Measurements from ENCODE around the gene IRF2BP1.
A peak's percentile ranks its signal among the peaks of the same experiment; 100 is the strongest.

The IRF2BP1 gene

DNA sequence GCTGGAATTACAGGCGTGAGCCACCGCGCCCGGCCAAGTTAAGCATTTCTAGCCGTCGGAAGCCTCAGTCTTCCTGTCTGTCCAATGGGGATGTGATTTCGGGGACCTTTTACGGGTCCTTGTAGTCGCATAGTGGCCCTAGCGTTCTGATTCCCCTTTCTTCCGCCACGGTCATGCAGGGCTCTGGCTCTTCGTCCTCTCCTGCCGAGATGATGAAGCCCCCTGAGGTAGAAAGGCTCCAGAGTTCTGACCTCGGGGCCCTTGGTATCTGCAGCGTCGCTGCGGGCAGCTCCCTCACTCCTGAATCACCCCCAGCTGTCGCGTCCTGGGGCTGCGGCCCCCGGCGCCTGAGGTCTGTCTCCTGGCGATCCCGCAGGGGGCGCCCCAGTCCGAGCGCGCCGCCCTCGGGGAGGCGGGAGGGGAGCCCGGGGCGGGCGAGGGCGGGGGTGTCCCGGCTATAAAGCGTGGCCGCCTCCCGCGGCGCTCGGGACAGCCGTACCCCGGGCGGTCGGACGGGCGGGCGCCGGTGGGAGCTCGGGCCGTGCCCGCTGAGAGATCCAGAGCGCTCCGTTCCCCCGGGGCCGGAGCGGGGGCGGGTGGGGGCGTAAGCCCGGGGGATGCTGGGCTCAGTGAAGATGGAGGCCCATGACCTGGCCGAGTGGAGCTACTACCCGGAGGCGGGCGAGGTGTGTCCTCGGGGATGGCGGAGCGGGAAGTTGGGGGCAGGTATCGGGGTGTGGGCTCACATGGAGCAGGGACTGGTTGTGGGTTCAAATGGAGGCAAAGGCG is 21.9 kb downstream of the IRF2BP1 start, which contains the start of gene FOXA3 (continued):
- TF ChIP-seq PATZ1 (tag by site-specific recombination; IDR thresholded peaks at IDR 0.05) (peak; percentile 64), ZNF701 (tag by site-specific recombination; IDR thresholded peaks at IDR 0.05) (no peak), ZNF341 (tag by site-specific recombination; IDR thresholded peaks at IDR 0.05; ENCODE audit: low read depth) (no peak), ZNF792 (tag by site-specific recombination; IDR thresholded peaks at IDR 0.05) (no peak), PRDM10 (tag by site-specific recombination; IDR thresholded peaks at IDR 0.05) (no peak), ZNF184 (tag by site-specific recombination; IDR thresholded peaks at IDR 0.05) (no peak), ZSCAN5A (tag by site-specific recombination; IDR thresholded peaks at IDR 0.05) (no peak), MYNN (tag by site-specific recombination; IDR thresholded peaks at IDR 0.05; ENCODE audit: borderline replicate concordance) (no peak), ZIC2 (tag by site-specific recombination; IDR thresholded peaks at IDR 0.05) (peak; percentile 89), HOXC10 (CRISPR knock-in tag; IDR thresholded peaks at IDR 0.05) (no peak), ZNF10 (tag by site-specific recombination; IDR thresholded peaks at IDR 0.05) (no peak), ZNF175 (tag by site-specific recombination; IDR thresholded peaks at IDR 0.05) (no peak), ZBTB1 (tag by site-specific recombination; IDR thresholded peaks at IDR 0.05) (no peak), ZNF785 (tag by site-specific recombination; IDR thresholded peaks at IDR 0.05) (no peak), ZNF473 (tag by site-specific recombination; IDR thresholded peaks at IDR 0.05) (no peak), ZNF843 (tag by site-specific recombination; IDR thresholded peaks at IDR 0.05) (no peak), ZNF548 (tag by site-specific recombination; IDR thresholded peaks at IDR 0.05) (no peak), ZNF571 (tag by site-specific recombination; IDR thresholded peaks at IDR 0.05) (no peak), ZNF335 (tag by site-specific recombination; conservative IDR thresholded peaks at IDR 0.05) (peak; percentile 74), MZF1 (tag by site-specific recombination; IDR thresholded peaks at IDR 0.05; ENCODE audit: borderline replicate concordance) (no peak), ZFP37 (tag by site-specific recombination; IDR thresholded peaks at IDR 0.05) (no peak), ZNF214 (tag by site-specific recombination; IDR thresholded peaks at IDR 0.05; ENCODE audit: borderline replicate concordance) (no peak), KLF1 (tag by site-specific recombination; IDR thresholded peaks at IDR 0.05) (no peak), ZNF677 (tag by site-specific recombination; IDR thresholded peaks at IDR 0.05) (no peak), ZBTB26 (tag by site-specific recombination; optimal IDR thresholded peaks at IDR 0.05) (peak; percentile 26), SCRT1 (tag by site-specific recombination; IDR thresholded peaks at IDR 0.05; ENCODE audit: borderline replicate concordance) (no peak), ZNF148 (tag by site-specific recombination; IDR thresholded peaks at IDR 0.05; ENCODE audit: borderline replicate concordance) (no peak)
- TF ChIP-seq, protein P1, sequence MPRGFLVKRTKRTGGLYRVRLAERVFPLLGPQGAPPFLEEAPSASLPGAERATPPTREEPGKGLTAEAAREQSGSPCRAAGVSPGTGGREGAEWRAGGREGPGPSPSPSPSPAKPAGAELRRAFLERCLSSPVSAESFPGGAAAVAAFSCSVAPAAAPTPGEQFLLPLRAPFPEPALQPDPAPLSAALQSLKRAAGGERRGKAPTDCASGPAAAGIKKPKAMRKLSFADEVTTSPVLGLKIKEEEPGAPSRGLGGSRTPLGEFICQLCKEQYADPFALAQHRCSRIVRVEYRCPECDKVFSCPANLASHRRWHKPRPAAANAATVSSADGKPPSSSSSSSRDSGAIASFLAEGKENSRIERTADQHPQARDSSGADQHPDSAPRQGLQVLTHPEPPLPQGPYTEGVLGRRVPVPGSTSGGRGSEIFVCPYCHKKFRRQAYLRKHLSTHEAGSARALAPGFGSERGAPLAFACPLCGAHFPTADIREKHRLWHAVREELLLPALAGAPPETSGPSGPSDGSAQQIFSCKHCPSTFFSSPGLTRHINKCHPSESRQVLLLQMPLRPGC (tag by site-specific recombination; IDR thresholded peaks at IDR 0.05) = no peak

Measured in HEK293 (cell line).